ENCODE data around the gene NDOR1.

The NDOR1 gene

DNA sequence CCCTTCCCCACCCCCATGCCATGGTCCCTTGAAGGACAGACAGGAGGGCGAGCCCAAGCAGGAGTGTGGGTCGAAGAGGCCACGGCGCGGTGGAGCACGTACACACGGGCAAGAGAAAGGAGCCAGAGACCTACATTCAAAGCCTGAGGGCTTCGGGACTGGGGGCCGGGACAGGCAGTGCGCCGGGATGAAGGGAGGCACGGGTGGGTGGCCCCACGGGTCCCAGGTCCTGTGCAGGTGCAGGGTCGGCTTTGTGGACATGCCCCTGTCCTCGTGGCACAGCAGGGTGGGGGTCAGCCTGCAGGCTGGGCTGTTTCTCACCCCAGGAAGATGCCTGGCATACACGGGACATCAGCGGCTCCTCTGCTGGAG is 45.5 kb upstream of the NDOR1 start:
- no peak for DNase-seq (ENCODE audit: extremely low read depth, low read depth)
- H3K4me3 ChIP-seq (replicated peaks; ENCODE audit: low read depth, low read length), result no peak overlapping the region
- TF ChIP-seq, protein P1, sequence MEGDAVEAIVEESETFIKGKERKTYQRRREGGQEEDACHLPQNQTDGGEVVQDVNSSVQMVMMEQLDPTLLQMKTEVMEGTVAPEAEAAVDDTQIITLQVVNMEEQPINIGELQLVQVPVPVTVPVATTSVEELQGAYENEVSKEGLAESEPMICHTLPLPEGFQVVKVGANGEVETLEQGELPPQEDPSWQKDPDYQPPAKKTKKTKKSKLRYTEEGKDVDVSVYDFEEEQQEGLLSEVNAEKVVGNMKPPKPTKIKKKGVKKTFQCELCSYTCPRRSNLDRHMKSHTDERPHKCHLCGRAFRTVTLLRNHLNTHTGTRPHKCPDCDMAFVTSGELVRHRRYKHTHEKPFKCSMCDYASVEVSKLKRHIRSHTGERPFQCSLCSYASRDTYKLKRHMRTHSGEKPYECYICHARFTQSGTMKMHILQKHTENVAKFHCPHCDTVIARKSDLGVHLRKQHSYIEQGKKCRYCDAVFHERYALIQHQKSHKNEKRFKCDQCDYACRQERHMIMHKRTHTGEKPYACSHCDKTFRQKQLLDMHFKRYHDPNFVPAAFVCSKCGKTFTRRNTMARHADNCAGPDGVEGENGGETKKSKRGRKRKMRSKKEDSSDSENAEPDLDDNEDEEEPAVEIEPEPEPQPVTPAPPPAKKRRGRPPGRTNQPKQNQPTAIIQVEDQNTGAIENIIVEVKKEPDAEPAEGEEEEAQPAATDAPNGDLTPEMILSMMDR (IDR thresholded peaks at IDR 0.05; ENCODE audit: low read depth, low read length, missing control alignments), result no peak

DNA sequence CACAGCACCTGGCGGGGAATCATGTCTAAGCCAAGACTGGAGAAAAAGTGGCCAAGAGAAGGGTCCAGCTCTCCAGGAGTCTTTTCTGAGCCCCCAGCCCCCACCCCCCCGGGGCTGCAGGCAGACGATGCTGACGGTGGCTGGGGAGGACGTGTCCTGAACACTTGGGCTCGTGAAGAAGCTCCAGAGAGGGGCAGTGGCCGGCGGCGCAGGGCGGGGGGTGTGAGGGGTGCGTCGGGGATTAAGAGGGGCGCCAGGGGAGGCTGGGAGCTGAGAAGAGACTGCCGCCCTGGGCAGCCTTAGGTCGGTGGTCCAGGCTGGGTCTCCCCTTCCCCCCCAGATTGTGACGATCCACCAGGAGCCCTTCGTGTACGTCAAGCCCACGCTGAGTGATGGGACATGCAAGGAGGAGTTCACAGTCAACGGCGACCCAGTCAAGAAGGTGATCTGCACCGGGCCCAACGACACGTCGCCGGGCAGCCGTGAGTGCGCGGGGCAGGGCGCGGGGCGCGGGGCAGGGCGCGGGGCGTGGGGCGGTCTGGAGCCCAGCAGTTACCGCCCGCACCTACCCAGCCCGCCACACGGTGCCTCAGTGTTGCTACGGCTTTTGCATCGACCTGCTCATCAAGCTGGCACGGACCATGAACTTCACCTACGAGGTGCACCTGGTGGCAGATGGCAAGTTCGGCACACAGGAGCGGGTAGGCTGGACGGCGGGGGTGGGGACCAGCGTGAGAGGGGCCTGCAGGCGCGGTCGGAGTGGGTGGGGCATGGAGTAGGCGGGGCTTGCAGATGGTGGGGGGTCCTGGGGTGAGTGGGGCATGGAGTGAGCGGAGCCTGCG is 44.6 kb upstream of the NDOR1 start:
- TF ChIP-seq, protein P1 (IDR thresholded peaks at IDR 0.05; ENCODE audit: low read depth, low read length, missing control alignments), result no peak
- H3K4me3 ChIP-seq (replicated peaks; ENCODE audit: low read depth, low read length), result no peak overlapping the region
- no peak for DNase-seq (ENCODE audit: extremely low read depth, low read depth)

DNA sequence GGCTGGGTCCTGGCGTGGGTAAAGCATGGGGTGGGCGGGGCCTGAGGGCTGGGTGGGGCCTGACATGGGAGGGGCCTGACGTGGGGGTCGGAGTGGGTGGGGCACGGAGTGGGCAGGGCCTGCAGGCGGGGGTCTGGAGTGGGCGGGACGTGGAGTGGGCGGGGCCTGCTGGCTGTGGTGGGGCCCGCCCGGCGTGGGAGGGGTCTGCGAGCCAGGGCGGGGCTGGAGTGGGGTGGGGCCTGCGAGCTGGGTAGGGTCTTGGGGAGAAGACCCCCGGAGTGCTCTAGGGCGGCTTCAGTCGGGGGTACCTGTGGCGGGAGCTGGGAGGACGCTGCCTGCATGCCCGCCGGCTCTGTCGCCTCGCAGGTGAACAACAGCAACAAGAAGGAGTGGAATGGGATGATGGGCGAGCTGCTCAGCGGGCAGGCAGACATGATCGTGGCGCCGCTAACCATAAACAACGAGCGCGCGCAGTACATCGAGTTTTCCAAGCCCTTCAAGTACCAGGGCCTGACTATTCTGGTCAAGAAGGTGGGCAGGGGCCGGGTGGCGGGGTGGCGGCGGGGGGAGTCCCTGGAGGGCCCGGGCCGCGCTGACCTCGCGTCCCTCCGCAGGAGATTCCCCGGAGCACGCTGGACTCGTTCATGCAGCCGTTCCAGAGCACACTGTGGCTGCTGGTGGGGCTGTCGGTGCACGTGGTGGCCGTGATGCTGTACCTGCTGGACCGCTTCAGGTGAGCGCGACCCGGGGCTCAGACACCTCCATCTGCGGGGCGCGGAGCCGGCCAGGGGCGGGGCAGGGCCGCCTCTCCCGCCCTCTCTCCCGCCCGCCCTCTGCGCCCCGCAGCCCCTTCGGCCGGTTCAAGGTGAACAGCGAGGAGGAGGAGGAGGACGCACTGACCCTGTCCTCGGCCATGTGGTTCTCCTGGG is 43.7 kb upstream of the NDOR1 start:
- TF ChIP-seq, protein P1 (IDR thresholded peaks at IDR 0.05; ENCODE audit: low read depth, low read length, missing control alignments), result no peak
- H3K4me3 ChIP-seq (replicated peaks; ENCODE audit: low read depth, low read length), result no peak overlapping the region
- no peak for DNase-seq (ENCODE audit: extremely low read depth, low read depth)

DNA sequence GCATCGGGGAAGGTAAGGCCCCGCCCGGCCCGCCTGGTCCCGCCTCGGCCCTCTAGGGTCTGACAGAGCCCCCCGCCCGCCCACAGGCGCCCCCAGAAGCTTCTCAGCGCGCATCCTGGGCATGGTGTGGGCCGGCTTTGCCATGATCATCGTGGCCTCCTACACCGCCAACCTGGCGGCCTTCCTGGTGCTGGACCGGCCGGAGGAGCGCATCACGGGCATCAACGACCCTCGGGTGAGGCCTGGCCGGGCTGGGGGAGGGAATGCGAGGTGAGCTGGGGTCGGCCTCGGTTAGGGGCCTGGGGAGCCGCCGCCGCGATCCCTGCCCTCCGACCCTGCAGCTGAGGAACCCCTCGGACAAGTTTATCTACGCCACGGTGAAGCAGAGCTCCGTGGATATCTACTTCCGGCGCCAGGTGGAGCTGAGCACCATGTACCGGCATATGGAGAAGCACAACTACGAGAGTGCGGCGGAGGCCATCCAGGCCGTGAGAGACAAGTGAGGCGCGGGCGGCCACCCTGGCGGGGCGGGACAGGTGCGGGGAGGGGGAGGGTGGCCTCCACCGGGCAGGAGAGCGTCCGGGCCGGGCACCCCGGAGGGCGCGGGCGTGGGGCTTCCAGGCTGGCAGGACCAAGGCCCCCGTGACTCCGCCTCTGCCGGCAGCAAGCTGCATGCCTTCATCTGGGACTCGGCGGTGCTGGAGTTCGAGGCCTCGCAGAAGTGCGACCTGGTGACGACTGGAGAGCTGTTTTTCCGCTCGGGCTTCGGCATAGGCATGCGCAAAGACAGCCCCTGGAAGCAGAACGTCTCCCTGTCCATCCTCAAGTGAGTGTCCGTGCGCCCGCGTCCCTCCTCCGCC is 42.8 kb upstream of the NDOR1 start:
- no peak overlapping the region; the same call in 1 of the 2 replicates for H3K4me3 ChIP-seq (replicated peaks; ENCODE audit: low read depth, low read length)
- no peak for DNase-seq (ENCODE audit: extremely low read depth, low read depth)
- TF ChIP-seq, protein P1 (IDR thresholded peaks at IDR 0.05; ENCODE audit: low read depth, low read length, missing control alignments), result no peak

DNA sequence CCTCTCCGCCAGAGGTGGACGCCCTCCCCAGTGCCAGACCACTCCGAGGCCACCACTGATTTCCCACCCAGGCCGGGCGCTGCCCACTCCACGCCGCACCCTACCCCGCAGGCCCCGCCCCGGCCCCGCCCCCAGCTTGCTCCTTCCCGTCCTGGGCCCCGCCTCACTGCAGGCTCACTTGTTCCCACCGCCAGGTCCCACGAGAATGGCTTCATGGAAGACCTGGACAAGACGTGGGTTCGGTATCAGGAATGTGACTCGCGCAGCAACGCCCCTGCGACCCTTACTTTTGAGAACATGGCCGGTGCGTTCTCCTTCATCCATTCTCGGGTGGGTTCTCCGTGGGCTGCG is 42.2 kb upstream of the NDOR1 start:
- TF ChIP-seq, protein P1 (IDR thresholded peaks at IDR 0.05; ENCODE audit: low read depth, low read length, missing control alignments), result no peak
- no peak for DNase-seq (ENCODE audit: extremely low read depth, low read depth)
- no peak overlapping the region; the same call in 1 of the 2 replicates for H3K4me3 ChIP-seq (replicated peaks; ENCODE audit: low read depth, low read length)

DNA sequence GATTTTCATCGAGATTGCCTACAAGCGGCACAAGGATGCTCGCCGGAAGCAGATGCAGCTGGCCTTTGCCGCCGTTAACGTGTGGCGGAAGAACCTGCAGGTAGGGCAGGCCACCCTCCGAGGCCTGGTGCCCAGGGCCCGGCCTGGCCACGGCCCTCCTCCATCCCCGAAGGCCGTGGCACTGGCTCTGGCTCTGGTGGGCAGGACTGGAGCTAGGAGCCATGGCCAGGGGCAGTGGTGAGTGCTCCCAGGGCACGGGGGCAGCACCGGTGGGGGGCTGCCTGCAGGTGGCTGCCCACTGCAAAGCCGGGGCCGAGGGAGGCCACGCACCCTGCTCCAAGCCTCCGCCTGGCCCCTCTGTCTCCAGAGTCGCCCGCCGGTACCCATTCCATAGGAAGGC is 41.7 kb upstream of the NDOR1 start:
- no peak for DNase-seq (ENCODE audit: extremely low read depth, low read depth)
- TF ChIP-seq, protein P1 (IDR thresholded peaks at IDR 0.05; ENCODE audit: low read depth, low read length, missing control alignments), result no peak
- H3K4me3 ChIP-seq (replicated peaks; ENCODE audit: low read depth, low read length), result no peak overlapping the region
